Stomach (tissue), 9 donors: Measurements from ENCODE around the gene FGA. TPM values are rescaled to one million over a fixed set of nuclear protein-coding genes. Genes with fewer than 3 reads are reported as not detected.

ENCODE experiments used
- DNase-seq, 2 donors: peaks; one replicate each; pipeline versions ENCODE4 v3.0.0 to v3.0.0-alpha.2; 2013 to 2019
- H3K27ac ChIP-seq, 5 donors: fragments of 200-600 bp in 4 of 5; sonication (generic) in 4 of 5; one replicate each; pipeline ENCODE4 v1.5.1; 2013 to 2019; ENCODE audit warnings: mild to moderate bottlenecking in 1 of 5, moderate library complexity in 1 of 5
- H3K27me3 ChIP-seq, 3 donors: fragments of 200-600 bp; sonication (generic); one replicate each; pipeline ENCODE4 v1.5.1; 2017 to 2019; ENCODE audit warnings: mixed run types in 1 of 3
- H3K36me3 ChIP-seq, 4 donors: fragments of 200-600 bp; sonication (generic); 1 replicate in 3 of 4; 2 replicates in 1 of 4; pipeline ENCODE4 v1.5.1; 2016 to 2019
- H3K4me1 ChIP-seq, 4 donors: fragments of 200-600 bp; sonication (generic); one replicate each; pipeline ENCODE4 v1.5.1; 2016 to 2019
- H3K4me3 ChIP-seq, 4 donors: fragments of 200-600 bp; sonication (generic) in 3 of 4; one replicate each; pipeline ENCODE4 v1.5.1; 2016 to 2019; ENCODE audit warnings: mild to moderate bottlenecking in 1 of 4
- H3K9me3 ChIP-seq, 4 donors: fragments of 200-600 bp; sonication (generic); one replicate each; pipeline ENCODE4 v1.5.1; 2016 to 2019
- EP300 ChIP-seq: sonication (generic); formaldehyde crosslinking; IDR thresholded peaks from one replicate; pipeline ENCODE4 v1.6.1; 2017; ENCODE audit warnings: antibody characterized with exemption
- POLR2A ChIP-seq, 4 donors: fragments of 450-650 bp; IDR thresholded peaks; one replicate each; pipeline ENCODE4 v1.6.1; 2016; ENCODE audit warnings: antibody characterized with exemption in 4 of 4, control low read depth in 2 of 4, mild to moderate bottlenecking in 1 of 4, moderate library complexity in 1 of 4
- POLR2AphosphoS5 ChIP-seq, 3 donors: sonication (generic); formaldehyde crosslinking; IDR thresholded peaks; one replicate each; pipeline ENCODE4 v1.6.1; 2016; ENCODE audit warnings: antibody characterized with exemption in 3 of 3
- WGBS, 5 donors: extraction: QIAGEN DNeasy Blood & Tissue Kit in 3 of 5; methylation state at CpG; one replicate each; pipeline versions ENCODE4 v1.1.5 to v1.1.7; 2013 to 2018; 5-methylcytosine and 5-hydroxymethylcytosine counted together
- intact Hi-C: fragments of 100-400 bp; cut with DNase I; formaldehyde crosslinking; loops from one replicate; pipeline ENCODE4 v1.15.1; 2023; ENCODE audit warnings: low total_unique reads
- polyA plus RNA-seq, 3 donors: library from polyadenylated mRNA; stranded (reverse); fragments of 200-250 nt; gene quantifications; one replicate each; pipeline ENCODE4 v1.2.3, GENCODE V29; 2013
- total RNA-seq, 5 donors: library from RNA; depleted of rRNA; stranded (reverse); fragments of >200 nt; gene quantifications; one replicate each; pipeline versions ENCODE4 v1.1.0 to v1.2.3, GENCODE V29; 2014 to 2016
- TF ChIP-seq, protein P1 (sequence below), 7 experiments: fragments of 450-650 bp in 4 of 7; fragments of 200-600 bp in 3 of 7; sonication (generic) in 3 of 7; IDR thresholded peaks; one replicate each; pipeline ENCODE4 v1.5.1; 2016 to 2019; ENCODE audit warnings: antibody characterized with exemption in 7 of 7, control low read depth in 2 of 7, mild to moderate bottlenecking in 1 of 7
- donor health status: healthy with polysubstance abuse.
- donor health status: Bipolar disorder and iron deficiency.
- donor health status: healthy.

FGA gene
- total and polyA plus RNA-seq, 8 donors: 3.1 to 43.7 (median 8.0) TPM; not detected in 2

- H3K27ac ChIP-seq: no peak overlapping the region
- no peak for DNase-seq
- TF ChIP-seq POLR2A (IDR thresholded peaks at IDR 0.05): no peak
- TF ChIP-seq, protein P1, sequence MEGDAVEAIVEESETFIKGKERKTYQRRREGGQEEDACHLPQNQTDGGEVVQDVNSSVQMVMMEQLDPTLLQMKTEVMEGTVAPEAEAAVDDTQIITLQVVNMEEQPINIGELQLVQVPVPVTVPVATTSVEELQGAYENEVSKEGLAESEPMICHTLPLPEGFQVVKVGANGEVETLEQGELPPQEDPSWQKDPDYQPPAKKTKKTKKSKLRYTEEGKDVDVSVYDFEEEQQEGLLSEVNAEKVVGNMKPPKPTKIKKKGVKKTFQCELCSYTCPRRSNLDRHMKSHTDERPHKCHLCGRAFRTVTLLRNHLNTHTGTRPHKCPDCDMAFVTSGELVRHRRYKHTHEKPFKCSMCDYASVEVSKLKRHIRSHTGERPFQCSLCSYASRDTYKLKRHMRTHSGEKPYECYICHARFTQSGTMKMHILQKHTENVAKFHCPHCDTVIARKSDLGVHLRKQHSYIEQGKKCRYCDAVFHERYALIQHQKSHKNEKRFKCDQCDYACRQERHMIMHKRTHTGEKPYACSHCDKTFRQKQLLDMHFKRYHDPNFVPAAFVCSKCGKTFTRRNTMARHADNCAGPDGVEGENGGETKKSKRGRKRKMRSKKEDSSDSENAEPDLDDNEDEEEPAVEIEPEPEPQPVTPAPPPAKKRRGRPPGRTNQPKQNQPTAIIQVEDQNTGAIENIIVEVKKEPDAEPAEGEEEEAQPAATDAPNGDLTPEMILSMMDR (IDR thresholded peaks at IDR 0.05): no peak
- no peak for TF ChIP-seq EP300
- no peaks in the 10 kb centered on the region for H3K27me3 ChIP-seq
- no peaks in the 10 kb centered on the region for H3K36me3 ChIP-seq
- H3K4me3 ChIP-seq: no peak overlapping the region
- intact Hi-C loops: no loop called here
- H3K9me3 ChIP-seq: no peaks in the 10 kb centered on the region
- no peaks in the 10 kb centered on the region for H3K4me1 ChIP-seq
- 90 to 93% (median 92%) methylated on average over 5 of the region's 5 CpGs for WGBS, 5 donors
These were observed 21.0 kb downstream of the FGA start for GRCh38 chr4:154569584-154569983.

GRCh38 chr4:154569028-154569427 is 21.5 kb downstream of the FGA start:
- TF ChIP-seq POLR2AphosphoS5 (IDR thresholded peaks at IDR 0.05): no peak
- no peak for TF ChIP-seq POLR2A (IDR thresholded peaks at IDR 0.05)
- TF ChIP-seq EP300: no peak
- TF ChIP-seq, protein P1 (IDR thresholded peaks at IDR 0.05): no peak
- no peak for DNase-seq
- Histone ChIP-seq H3K27ac (no peak overlapping the region), H3K4me3 (no peak overlapping the region), H3K36me3 (no peaks in the 10 kb centered on the region), H3K4me1 (no peaks in the 10 kb centered on the region), H3K27me3 (no peaks in the 10 kb centered on the region), H3K9me3 (no peaks in the 10 kb centered on the region)
- WGBS, 5 donors: 39 to 51% (median 45%) methylated on average over 3 of the region's 3 CpGs
- intact Hi-C loops: no loop called here

GRCh38 chr4:154566639-154567204 is 23.8 kb downstream of the FGA start:
- no peak for DNase-seq
- intact Hi-C loops: no loop called here
- Histone ChIP-seq H3K4me1 (no peaks in the 10 kb centered on the region), H3K9me3 (no peaks in the 10 kb centered on the region), H3K36me3 (no peaks in the 10 kb centered on the region), H3K4me3 (no peak overlapping the region), H3K27ac (no peak overlapping the region), H3K27me3 (no peaks in the 10 kb centered on the region)
- TF ChIP-seq, protein P1 (IDR thresholded peaks at IDR 0.05): no peak
- TF ChIP-seq POLR2A (IDR thresholded peaks at IDR 0.05): no peak
- no peak for TF ChIP-seq POLR2AphosphoS5 (IDR thresholded peaks at IDR 0.05)
- TF ChIP-seq EP300: no peak
- 73 to 83% (median 76%) methylated on average over 5 of the region's 5 CpGs for WGBS, 5 donors

GRCh38 chr4:154565704-154566103 is 24.8 kb downstream of the FGA start:
- Histone ChIP-seq H3K9me3 (no peaks in the 10 kb centered on the region), H3K27me3 (no peaks in the 10 kb centered on the region), H3K36me3 (no peaks in the 10 kb centered on the region), H3K4me1 (no peaks in the 10 kb centered on the region), H3K4me3 (no peak overlapping the region), H3K27ac (no peak overlapping the region)
- 88 to 97% (median 92%) methylated on average over 6 of the region's 6 CpGs for WGBS, 5 donors
- DNase-seq: no peak
- no peak for TF ChIP-seq POLR2A (IDR thresholded peaks at IDR 0.05)
- TF ChIP-seq, protein P1 (IDR thresholded peaks at IDR 0.05): no peak
- TF ChIP-seq POLR2AphosphoS5 (IDR thresholded peaks at IDR 0.05): no peak
- no peak for TF ChIP-seq EP300
- intact Hi-C loops: no loop called here
